HG03175 (cell line): ENCODE results near the gene PITPNC1.
"Not testable (repeated sequence)": the region's sequence is repeated elsewhere in the genome, so short reads cannot be mapped to it uniquely, and the experiment has no call there.

Source experiments
- ATAC-seq: cut with Tn5 transposase; IDR thresholded peaks from one replicate; pipeline ENCODE4 v1.9.1; 2021; ENCODE audit warnings: mild to moderate bottlenecking, moderate library complexity; ENCODE audit not compliant: unreplicated experiment

PITPNC1 gene

GRCh38 chr17:67606896-67607604 lies 230.0 kb downstream of the PITPNC1 start:
- ATAC-seq, result no peak

- ATAC-seq, result no peak
Measured at GRCh38 chr17:67610061-67610460, 233.0 kb downstream of the PITPNC1 start.

GRCh38 chr17:67613961-67614360 lies 236.9 kb downstream of the PITPNC1 start:
- no peak for ATAC-seq

GRCh38 chr17:67615011-67615561 lies 238.0 kb downstream of the PITPNC1 start:
- ATAC-seq, result no peak

- ATAC-seq, result no peak
Measured at GRCh38 chr17:67615736-67616135, 238.7 kb downstream of the PITPNC1 start.

- no peak for ATAC-seq
Measured at GRCh38 chr17:67617304-67617899, 240.3 kb downstream of the PITPNC1 start.

GRCh38 chr17:67619555-67619954 lies 242.5 kb downstream of the PITPNC1 start:
- no peak for ATAC-seq

GRCh38 chr17:67620088-67620487 lies 243.0 kb downstream of the PITPNC1 start:
- ATAC-seq, result no peak

- ATAC-seq, result no peak
Measured at GRCh38 chr17:67620636-67621035, 243.6 kb downstream of the PITPNC1 start.

- ATAC-seq, result no peak
Measured at GRCh38 chr17:67623767-67624166, 246.7 kb downstream of the PITPNC1 start.

GRCh38 chr17:67624886-67625656 lies 248.0 kb downstream of the PITPNC1 start:
- no peak for ATAC-seq

- ATAC-seq, result no peak
Measured at GRCh38 chr17:67625971-67626370, 248.9 kb downstream of the PITPNC1 start.

GRCh38 chr17:67628580-67629013 lies 251.5 kb downstream of the PITPNC1 start:
- no peak for ATAC-seq

GRCh38 chr17:67629971-67630320 lies 252.9 kb downstream of the PITPNC1 start:
- ATAC-seq, result no peak

- not testable (repeated sequence) for ATAC-seq
Measured at GRCh38 chr17:67630836-67631235, 253.8 kb downstream of the PITPNC1 start.

- no peak for ATAC-seq
Measured at GRCh38 chr17:67632141-67632540, 255.1 kb downstream of the PITPNC1 start.

- no peak for ATAC-seq
Measured at GRCh38 chr17:67633751-67634211, 256.7 kb downstream of the PITPNC1 start.

GRCh38 chr17:67635681-67636080 lies 258.6 kb downstream of the PITPNC1 start:
- no peak for ATAC-seq

- ATAC-seq, result no peak
Measured at GRCh38 chr17:67636312-67636711, 259.2 kb downstream of the PITPNC1 start.

GRCh38 chr17:67636834-67637520 lies 259.9 kb downstream of the PITPNC1 start:
- ATAC-seq, result no peak
